MM.1S (cell line): ENCODE results near the gene RALGAPA2.

Experiments used
- DNase-seq: peaks from one replicate; pipeline ENCODE4 v3.0.0-alpha.2; 2015
- H2AFZ ChIP-seq: fragments of 300-600 bp; sonication (generic); 2 replicates; pipeline ENCODE4 v1.6.0; 2016; ENCODE audit warnings: antibody characterized with exemption, low read length
- H3F3A ChIP-seq: fragments of 300-600 bp; sonication (generic); 2 replicates; pipeline ENCODE4 v1.6.1; 2016; ENCODE audit warnings: mild to moderate bottlenecking, antibody characterized with exemption, low read length, moderate library complexity, mixed read lengths; ENCODE audit not compliant: insufficient read depth
- H3K27ac ChIP-seq: fragments of 300-600 bp; sonication (generic); 2 replicates; pipeline ENCODE4 v1.5.1; 2016; ENCODE audit warnings: mild to moderate bottlenecking, low read length
- H3K27me3 ChIP-seq: fragments of 300-600 bp; sonication (generic); replicated peaks from 2 replicates; pipeline ENCODE4 v1.6.0; 2016; ENCODE audit warnings: low read length; ENCODE audit not compliant: insufficient read depth
- H3K36me3 ChIP-seq: fragments of 300-600 bp; sonication (generic); replicated peaks from 2 replicates; pipeline ENCODE4 v1.6.1; 2016; ENCODE audit warnings: mild to moderate bottlenecking, low read length, mixed read lengths; ENCODE audit not compliant: insufficient read depth
- H3K4me1 ChIP-seq: fragments of 300-600 bp; sonication (generic); 2 replicates; pipeline ENCODE4 v1.6.1; 2016; ENCODE audit warnings: low read length, mixed read lengths
- H3K4me2 ChIP-seq: fragments of 300-600 bp; sonication (generic); 2 replicates; pipeline ENCODE4 v1.6.0; 2016; ENCODE audit warnings: low read depth, low read length
- H3K4me3 ChIP-seq: fragments of 300-600 bp; sonication (generic); 2 replicates; pipeline ENCODE4 v1.5.1; 2016; ENCODE audit warnings: low read length, mixed read lengths
- H3K79me2 ChIP-seq: fragments of 300-600 bp; sonication (generic); 2 replicates; pipeline ENCODE4 v1.6.1; 2016; ENCODE audit warnings: mixed run types, low read length, mixed read lengths
- H3K9ac ChIP-seq: fragments of 300-600 bp; sonication (generic); 2 replicates; pipeline ENCODE4 v1.6.1; 2016; ENCODE audit warnings: low read length, mixed read lengths
- H3K9me2 ChIP-seq: fragments of 300-600 bp; sonication (generic); replicated peaks from 2 replicates; pipeline ENCODE4 v1.6.1; 2016; ENCODE audit warnings: mild to moderate bottlenecking, low read length, mixed read lengths; ENCODE audit not compliant: insufficient read depth
- H3K9me3 ChIP-seq: fragments of 300-600 bp; sonication (generic); replicated peaks from 2 replicates; pipeline ENCODE4 v1.6.1; 2016; ENCODE audit warnings: mild to moderate bottlenecking, low read length, mixed read lengths; ENCODE audit not compliant: insufficient read depth
- H4K20me1 ChIP-seq: fragments of 300-600 bp; sonication (generic); 2 replicates; pipeline ENCODE4 v1.6.1; 2016; ENCODE audit warnings: mild to moderate bottlenecking, low read length, moderate library complexity, mixed read lengths; ENCODE audit not compliant: insufficient read depth
- CTCF ChIP-seq: fragments of 300-600 bp; sonication (generic); IDR thresholded peaks from 2 replicates; pipeline ENCODE4 v1.5.1; 2016; ENCODE audit warnings: antibody characterized with exemption, low read length, mixed read lengths
- EZH2 ChIP-seq: fragments of 300-600 bp; sonication (generic); optimal IDR thresholded peaks from 2 replicates; pipeline ENCODE3; 2017; ENCODE audit warnings: low read depth, mild to moderate bottlenecking, antibody characterized with exemption, low read length, mixed read lengths
- EZH2phosphoT487 ChIP-seq: fragments of 300-600 bp; sonication (generic); IDR thresholded peaks from 2 replicates; pipeline ENCODE4 v1.6.1; 2018; ENCODE audit warnings: antibody characterized with exemption, low read length

RALGAPA2 gene

GRCh38 chr20:20627471-20627870 lies 85.0 kb downstream of the RALGAPA2 start:
- no peaks in the 10 kb centered on the region for H3K9me3 ChIP-seq
- no peaks in the 10 kb centered on the region for H3K27me3 ChIP-seq

GRCh38 chr20:20624914-20625313 lies 87.5 kb downstream of the RALGAPA2 start:
- Histone ChIP-seq H3K27me3 (no peaks in the 10 kb centered on the region), H3K4me3 (no peak overlapping the region), H3K4me1 (no peaks in the 10 kb centered on the region), H3K36me3 (no peaks in the 10 kb centered on the region), H3K27ac (no peak overlapping the region), H2AFZ (no peak overlapping the region), H3K9me3 (no peaks in the 10 kb centered on the region), H3K9me2 (no peaks in the 10 kb centered on the region), H3K79me2 (no peaks in the 10 kb centered on the region), H4K20me1 (no peaks in the 10 kb centered on the region), H3K9ac (no peak overlapping the region), H3K4me2 (no peak overlapping the region), H3F3A (no peaks in the 10 kb centered on the region)
- no peak for DNase-seq
- TF ChIP-seq EZH2phosphoT487, result no peak
- TF ChIP-seq EZH2, result no peak
- TF ChIP-seq CTCF, result no peak

More at GRCh38 chr20:20627471-20627870, 85.0 kb downstream of the RALGAPA2 start:
- TF ChIP-seq EZH2 (no peak), CTCF (no peak), EZH2phosphoT487 (no peak)
- Histone ChIP-seq H4K20me1 (no peaks in the 10 kb centered on the region), H3K9me2 (no peaks in the 10 kb centered on the region), H3K4me2 (no peak overlapping the region), H3K4me1 (no peaks in the 10 kb centered on the region), H3K9ac (no peak overlapping the region), H3K27ac (no peak overlapping the region), H3K36me3 (no peaks in the 10 kb centered on the region), H2AFZ (no peak overlapping the region), H3F3A (no peaks in the 10 kb centered on the region), H3K4me3 (no peak overlapping the region), H3K79me2 (no peaks in the 10 kb centered on the region)
- no peak for DNase-seq

GRCh38 chr20:20621195-20621594 lies 91.2 kb downstream of the RALGAPA2 start:
- Histone ChIP-seq H3K4me3 (no peak overlapping the region), H3K4me2 (no peak overlapping the region), H3K27ac (no peak overlapping the region), H3F3A (no peaks in the 10 kb centered on the region), H3K9ac (no peak overlapping the region), H3K9me2 (no peaks in the 10 kb centered on the region), H2AFZ (no peak overlapping the region), H4K20me1 (no peaks in the 10 kb centered on the region), H3K36me3 (no peaks in the 10 kb centered on the region), H3K27me3 (no peaks in the 10 kb centered on the region), H3K4me1 (no peaks in the 10 kb centered on the region), H3K79me2 (no peaks in the 10 kb centered on the region), H3K9me3 (no peaks in the 10 kb centered on the region)
- TF ChIP-seq EZH2 (no peak), EZH2phosphoT487 (no peak), CTCF (no peak)
- no peak for DNase-seq

GRCh38 chr20:20614391-20614790 lies 98.1 kb downstream of the RALGAPA2 start:
- DNase-seq, result no peak
- Histone ChIP-seq H3K4me3 (no peak overlapping the region), H3K4me2 (no peak overlapping the region), H3F3A (no peaks in the 10 kb centered on the region), H3K9ac (no peak overlapping the region), H3K27me3 (no peaks in the 10 kb centered on the region), H3K79me2 (no peaks in the 10 kb centered on the region), H3K27ac (no peak overlapping the region), H2AFZ (no peak overlapping the region), H4K20me1 (no peaks in the 10 kb centered on the region), H3K9me3 (no peaks in the 10 kb centered on the region), H3K9me2 (no peaks in the 10 kb centered on the region), H3K36me3 (no peaks in the 10 kb centered on the region), H3K4me1 (no peaks in the 10 kb centered on the region)
- TF ChIP-seq CTCF (no peak), EZH2 (no peak), EZH2phosphoT487 (no peak)
